ENCODE measurements around the gene HGFAC.

The HGFAC gene

GRCh38 chr4:3464349-3464905 lies 22.7 kb downstream of the HGFAC start:
- DNase-seq = no peak

GRCh38 chr4:3464911-3465697 lies 23.3 kb downstream of the HGFAC start:
- no peak for DNase-seq

DNA sequence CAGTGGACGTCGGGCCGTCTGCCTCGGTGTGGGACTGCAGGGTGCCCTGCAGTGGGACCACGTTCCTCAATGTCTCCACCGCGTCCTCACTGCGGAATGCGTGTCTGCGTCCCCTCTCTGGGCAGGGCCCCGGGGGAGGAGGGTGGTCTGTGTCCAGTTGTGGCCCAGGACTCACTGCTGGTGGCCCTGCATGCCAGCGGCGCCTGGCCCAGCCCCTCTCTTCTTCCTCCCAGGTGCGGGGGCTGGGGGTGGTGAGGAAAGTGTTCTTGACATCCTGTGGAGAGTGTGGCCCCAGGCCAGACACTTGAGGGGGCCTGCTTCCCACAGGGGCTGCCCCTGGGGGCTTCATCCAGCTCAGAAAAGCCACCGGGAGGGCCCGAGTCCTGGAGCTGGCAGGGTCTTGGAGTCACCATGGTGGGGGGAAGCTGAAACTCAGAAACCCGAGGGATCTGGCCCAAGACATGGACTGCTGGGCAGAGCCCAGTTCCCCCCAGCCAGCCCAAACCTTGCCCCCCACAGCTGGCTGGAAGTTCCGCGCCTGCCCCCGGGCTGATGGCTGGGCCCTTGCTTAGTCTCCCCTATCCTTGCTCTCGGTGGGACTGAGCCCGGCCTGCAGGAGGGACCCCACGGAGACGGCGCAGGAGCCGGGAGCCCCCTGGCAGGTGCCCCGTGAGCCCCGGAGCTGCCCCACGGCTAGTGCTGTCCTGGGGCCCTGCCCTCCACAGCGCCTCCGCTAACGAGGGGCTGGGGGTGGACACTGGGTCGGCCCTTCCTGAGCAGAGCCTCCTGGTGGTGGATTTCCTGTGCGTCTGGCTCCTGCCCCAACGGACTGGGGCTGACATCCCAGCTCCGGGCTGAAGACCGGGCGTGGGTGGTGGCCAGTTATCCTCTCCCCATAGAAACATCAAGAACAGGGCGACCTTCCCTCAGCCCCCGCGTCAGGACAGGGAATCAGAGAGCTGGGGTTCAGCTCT lies 24.2 kb downstream of the HGFAC start:
- no peak for DNase-seq

- no peak for DNase-seq
Measured at GRCh38 chr4:3466691-3467600, 25.2 kb downstream of the HGFAC start.

DNA sequence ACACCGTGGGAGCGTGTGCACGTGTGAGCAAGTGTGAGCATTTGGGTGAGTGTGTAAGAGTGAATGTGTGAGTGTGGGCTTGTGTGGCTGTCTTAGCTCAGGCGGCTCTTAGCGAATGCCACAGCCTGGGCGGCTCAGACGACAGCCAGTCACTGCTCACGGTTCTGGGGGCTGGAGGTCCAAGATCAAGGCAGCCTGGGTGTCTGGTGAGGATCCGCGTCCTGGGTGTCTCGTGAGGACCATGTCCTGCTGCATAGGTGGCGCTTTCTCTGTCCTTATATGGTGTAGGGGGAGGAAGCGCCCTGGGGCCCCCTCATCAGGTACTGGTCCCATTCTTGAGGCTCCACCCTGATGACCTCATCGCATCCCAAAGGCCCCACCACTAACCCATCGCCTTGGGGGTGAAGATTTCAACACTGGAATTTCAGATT lies 25.8 kb downstream of the HGFAC start:
- DNase-seq = no peak

GRCh38 chr4:3468154-3468553 lies 26.4 kb downstream of the HGFAC start:
- DNase-seq = no peak

DNA sequence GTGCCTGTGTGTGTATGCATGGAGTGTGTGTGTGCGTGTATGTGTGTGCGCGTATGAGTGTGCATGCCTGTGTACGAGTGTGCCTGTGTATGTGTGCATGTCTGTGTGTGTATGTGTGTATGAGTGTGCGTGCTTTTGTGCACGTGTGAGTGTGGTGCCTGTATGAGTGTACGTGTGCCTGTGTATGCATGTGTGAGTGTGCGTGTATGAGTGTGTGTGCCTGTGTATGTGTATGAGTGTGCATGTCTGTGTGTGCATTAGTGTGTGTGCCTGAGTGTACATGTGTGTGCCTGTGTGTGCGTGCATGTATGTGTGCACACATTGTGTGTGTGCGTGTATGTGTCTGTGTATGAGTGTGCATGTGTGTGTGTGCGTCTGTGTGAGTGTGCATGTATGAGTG lies 27.0 kb downstream of the HGFAC start:
- no peak for DNase-seq

DNA sequence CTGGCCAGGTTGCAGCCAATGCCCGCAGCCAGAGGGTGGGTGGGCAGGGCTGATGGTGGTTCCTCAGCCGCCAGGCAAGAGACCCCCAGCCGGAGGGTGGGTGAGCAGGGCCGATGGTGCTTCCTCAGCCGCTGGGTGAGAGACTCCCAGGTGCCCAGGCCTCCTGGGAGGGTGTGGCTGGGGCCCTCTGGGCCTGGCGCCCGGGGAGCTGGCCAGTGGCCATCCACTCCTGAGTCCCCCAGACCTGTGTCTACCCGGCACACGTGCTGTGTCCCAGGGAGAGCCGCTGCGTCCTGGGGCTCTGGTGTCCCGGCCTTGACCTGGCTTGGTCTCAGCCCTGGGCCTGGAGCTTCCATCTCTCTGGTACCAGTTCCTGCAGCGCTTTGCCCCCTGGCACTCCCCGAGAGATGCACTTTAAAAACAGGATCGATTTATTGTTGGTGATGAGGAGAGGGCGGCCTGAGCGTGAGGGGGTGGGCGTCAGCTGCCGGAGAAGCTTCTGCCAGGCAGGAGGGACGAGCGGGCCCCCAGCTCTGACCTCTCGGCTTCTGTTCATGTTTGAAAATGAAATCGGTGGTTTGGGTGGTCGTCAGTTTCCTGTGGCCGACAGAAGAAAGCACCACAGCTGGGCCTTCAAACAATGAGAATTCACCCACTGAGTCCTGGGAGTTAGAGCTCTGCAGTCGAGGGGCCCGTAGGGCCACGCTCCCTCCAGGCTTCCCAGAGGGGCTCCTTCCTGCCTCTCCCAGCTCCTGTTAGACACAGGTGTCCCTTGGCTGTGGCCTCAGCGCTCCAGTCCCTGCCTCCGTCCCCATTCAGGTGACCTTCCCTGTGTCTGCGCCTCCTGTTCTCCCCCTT lies 27.8 kb downstream of the HGFAC start:
- DNase-seq = no peak

DNA sequence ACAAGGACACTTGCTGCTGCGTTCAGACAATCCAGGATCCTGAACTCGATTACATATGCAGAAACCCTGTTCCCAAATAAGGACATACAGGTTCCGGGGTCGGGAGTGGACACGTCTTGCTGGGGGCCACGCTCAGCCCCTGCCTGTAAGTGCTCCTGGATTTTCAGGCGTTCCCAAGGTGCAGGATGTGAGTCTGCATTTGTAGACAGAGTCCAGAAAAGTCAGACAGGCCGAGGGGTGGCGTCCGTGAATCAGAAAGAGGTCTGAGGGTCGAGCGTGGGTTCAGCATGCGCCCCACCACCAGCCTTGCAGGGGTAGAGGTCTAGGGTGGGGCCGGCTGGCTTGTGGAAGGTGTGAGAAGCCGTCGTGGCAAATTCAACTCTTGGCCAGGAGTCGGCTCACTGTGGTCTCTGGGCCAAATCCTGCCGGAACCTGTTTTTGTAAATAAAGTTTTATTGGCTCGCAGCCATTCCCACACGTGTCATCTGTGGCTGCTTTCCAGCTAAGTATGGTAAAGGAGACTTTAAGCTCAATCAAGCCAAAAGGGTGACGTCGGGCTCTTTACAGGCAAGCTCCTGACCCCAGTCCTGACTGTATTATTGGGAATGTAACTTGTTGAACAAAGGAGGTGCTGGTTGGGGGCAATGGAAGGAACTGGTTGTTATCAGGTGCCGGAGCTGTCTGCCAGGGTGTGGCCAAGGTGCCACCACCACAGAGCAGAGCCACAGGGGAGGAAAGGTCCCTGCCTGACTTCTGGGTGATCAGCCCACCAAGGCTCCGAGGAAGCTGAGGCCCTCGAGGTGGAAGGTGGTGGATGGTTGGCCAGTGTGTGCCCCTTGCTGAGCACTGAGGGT lies 28.7 kb downstream of the HGFAC start:
- DNase-seq = no peak

DNA sequence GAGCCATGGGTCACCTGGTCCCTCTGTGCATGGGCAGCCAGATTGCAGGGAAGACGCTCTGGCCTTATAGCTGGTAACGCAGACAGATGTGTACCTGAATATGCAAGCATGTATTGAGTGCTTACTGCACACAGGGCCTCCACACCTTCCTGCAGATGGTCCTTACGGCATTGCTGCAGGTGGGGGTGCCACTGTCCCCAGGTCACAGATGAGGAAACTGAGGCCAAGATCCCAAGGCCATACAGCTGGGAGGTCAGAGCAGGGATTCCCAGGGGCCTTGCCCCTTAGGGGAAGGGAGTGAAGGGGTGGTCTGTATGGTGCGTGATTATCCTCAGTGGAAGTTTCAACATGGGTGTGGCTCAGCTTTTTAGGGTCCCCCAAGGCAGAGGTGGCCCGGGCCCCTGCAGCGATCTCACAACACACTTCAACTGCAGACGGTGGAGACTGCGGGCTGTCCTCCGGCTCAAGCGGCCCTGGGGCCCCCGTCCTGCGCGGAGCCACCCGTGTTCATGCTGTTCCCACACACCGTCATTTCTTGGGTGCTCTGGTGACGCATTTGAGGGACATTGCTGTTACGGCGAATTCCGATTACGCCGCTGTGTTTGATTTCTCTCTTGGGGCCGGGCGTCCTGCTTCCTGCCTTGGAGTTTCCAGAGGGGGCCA lies 29.5 kb downstream of the HGFAC start:
- no peak for DNase-seq

GRCh38 chr4:3471886-3472285 lies 30.1 kb downstream of the HGFAC start:
- DNase-seq = no peak

DNA sequence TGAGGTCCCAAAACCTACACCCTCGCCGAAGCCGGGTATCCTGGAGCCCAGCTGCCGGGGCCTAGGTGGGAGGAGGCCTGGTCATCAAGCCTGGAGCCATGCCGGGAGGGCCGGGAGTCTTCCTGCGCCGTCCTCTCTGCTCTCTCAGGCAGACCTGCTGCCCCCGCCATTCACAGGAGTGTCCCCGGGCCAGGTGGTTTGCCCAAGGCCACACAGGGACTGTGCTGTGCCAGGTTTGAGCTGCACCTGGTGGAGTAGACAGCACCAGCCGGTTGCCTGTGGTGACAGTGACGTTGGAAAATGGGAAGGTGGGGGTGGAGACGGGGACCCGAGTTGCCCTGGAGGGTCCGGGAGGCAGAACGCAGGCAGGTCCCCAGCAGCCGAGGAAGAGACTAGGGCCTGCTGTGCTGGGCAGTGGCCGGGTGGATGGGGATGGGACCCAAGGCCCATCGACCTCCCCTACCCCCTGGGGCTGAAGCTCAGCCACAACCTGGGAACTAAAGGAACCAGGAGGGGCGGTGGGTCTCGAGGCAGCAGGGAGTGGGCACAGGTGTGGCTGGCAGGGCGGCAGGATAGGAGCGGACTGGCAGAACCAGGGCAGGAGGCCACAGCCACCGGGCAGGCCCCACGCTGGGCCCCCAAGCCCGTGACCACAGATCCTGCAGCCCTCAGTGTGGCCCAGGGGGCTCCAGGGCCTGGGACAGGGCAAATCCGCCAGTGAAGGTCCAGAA lies 30.8 kb downstream of the HGFAC start:
- peak; percentile 73 for DNase-seq

DNA sequence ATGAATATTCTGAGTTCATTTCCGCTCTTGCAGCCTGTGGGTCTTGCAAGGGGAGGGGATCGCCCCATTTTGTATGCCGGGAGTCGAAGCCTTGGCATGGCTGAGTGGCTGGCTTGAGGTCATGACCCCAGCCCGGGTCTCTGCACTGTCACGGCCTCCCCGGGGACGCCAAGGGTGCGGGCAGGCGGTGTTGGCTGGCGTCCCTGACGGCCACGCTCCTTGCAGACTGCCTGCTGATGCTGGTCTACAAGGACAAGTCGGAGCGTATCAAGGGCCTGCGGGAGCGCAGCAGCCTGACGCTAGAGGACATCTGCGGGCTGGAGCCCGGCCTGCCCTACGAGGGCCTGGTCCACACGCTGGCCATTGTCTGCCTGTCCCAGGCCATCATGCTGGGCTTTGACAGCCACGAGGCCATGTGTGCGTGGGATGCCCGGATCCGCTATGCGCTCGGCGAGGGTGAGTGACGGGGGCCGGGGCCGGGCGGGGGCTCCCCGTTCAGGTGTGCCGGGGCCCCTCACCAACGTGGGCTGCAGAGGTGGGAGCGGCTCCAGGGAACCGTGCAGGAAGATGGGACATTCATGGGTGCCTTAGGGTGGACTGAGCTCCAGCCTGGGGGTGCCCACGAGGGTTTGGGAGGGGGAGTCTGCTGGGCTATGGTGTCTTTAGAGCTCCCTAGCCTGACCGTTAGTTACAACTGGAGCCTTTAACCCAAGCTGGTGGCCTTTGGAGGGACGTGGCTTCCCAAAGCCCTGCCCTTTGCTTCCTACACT lies 31.6 kb downstream of the HGFAC start:
- no peak for DNase-seq

DNA sequence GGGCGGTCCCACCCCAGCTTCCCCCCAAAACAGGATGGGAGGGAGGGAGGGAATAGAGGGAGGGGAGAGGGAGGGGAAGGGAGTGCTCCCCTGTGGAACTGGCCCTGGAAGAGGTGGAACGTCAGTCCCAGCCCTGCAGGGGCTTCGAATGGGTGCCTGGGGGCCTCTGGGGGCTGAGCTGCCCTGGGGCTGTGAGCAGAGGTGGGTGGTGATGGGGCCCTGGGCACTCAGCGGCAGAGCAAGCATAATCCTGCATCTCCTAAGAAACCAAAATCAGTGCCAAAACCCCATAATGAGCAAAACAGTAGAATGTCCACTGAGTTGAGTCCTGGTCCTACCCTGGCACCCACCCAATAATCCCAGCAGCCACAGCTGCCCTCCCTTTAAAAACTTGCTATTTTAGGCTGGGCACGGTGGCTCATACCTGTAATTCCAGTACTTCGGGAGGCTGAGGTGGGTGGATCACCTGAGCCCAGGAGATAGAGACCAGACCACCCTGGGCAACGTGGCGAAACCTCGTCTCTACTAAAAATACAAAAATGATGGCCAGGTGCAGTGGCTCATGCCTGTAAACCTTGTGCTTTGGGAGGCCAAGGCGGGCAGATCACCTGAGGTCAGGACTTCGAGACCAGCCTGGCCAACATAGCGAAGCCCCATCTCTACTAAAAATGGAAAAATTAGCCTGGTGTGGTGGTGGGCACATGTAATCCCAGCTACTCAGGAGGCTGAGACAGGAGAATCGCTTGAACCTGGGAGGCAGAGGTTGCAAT lies 32.4 kb downstream of the HGFAC start:
- no peak for DNase-seq

DNA sequence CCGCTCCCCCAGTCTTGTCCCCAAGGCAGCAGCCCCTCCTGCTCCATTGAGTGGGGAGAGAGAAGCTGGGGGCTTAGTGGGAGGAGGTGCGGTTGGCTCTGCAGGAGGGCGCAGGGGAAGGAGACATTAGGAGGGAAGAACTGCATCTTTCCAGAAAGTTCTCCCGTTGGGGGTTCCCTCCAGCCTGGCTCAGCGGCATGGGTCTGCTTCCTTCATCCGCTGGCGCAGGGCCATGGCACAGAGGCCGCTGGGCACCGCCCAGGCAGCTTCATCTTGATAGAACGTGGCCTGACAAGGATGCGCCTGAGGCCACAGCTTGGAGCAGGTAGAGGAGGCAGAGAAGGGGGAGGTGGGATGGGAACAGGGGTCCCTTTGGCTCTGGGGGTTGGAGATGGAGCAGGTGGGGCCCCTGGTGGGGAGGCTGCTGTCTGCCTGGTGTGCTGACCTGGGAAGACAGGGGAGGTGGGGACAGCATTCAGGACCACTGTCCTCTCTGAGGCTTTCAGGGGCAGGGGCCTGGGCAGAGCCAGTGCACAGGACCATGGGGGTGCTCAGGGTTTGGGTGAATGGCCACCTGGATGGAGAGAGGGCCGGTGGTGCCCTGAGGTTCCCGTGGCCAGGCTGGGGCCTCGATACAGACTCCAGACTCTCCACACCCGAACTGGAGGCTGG lies 33.4 kb downstream of the HGFAC start:
- no peak for DNase-seq

- DNase-seq = no peak
Measured at GRCh38 chr4:3475713-3476260, 34.0 kb downstream of the HGFAC start.

DNA sequence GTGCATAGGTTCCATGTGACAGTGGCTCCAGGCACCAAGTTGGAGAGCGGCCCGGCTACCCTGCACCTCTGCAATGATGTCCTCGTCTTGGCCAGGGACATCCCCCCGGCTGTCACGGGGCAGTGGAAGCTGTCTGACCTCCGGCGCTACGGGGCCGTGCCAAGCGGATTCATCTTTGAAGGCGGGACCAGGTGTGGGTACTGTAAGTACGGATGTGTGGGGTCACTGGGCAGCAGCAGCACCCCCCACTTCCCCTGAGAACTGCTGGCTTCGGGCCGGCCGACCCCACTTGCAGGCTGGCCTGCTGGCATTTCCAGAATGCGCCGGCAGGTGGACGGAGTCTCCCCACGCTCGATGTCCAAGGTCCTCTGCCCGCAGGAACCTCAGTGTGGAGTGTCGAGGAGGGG lies 34.6 kb downstream of the HGFAC start:
- DNase-seq = no peak
